Fibroblast of lung (primary cell): ENCODE measurements around the gene EXOC5. TPM values are rescaled to one million over a fixed set of nuclear protein-coding genes. Genes with fewer than 3 reads are reported as not detected.
"Not testable (repeated sequence)": the region's sequence is repeated elsewhere in the genome, so short reads cannot be mapped to it uniquely, and the experiment has no call there.

Experiments used
- DNase-seq, 2 donors: peaks; one replicate each; pipeline versions ENCODE4 v3.0.0 to v3.0.0-alpha.2; 2010; ENCODE audit warnings: low read depth in 2 of 2
- H2AFZ ChIP-seq: 2 replicates; pipeline ENCODE4 v1.5.1; 2012; ENCODE audit warnings: low read length, control low read depth, inconsistent platforms
- H3K27ac ChIP-seq: 2 replicates; pipeline ENCODE4 v1.5.1; 2011; ENCODE audit warnings: low read length, control low read depth; ENCODE audit not compliant: insufficient read depth
- H3K27me3 ChIP-seq: 2 replicates; pipeline ENCODE4 v1.5.1; 2011; ENCODE audit warnings: mild to moderate bottlenecking, low read length; ENCODE audit not compliant: control insufficient read depth, insufficient read depth
- H3K36me3 ChIP-seq: 2 replicates; pipeline ENCODE4 v1.5.1; 2011; ENCODE audit warnings: low read length; ENCODE audit not compliant: control insufficient read depth, insufficient read depth
- H3K4me1 ChIP-seq: 2 replicates; pipeline ENCODE4 v1.5.1; 2011; ENCODE audit warnings: low read length; ENCODE audit not compliant: control insufficient read depth, insufficient read depth; ENCODE audit errors: extremely low read depth
- H3K4me2 ChIP-seq: 2 replicates; pipeline ENCODE4 v1.5.1; 2011; ENCODE audit warnings: low read length, control low read depth; ENCODE audit not compliant: insufficient read depth; ENCODE audit errors: extremely low read depth
- H3K4me3 ChIP-seq, 4 experiments: fragments of 200-600 bp in 1 of 4; sonication (generic) in 1 of 4; replicated peaks in 1 of 4; 2 replicates each; pipeline ENCODE4 v1.5.1; 2011 to 2016; ENCODE audit warnings: low read length in 4 of 4, low read depth in 3 of 4, mild to moderate bottlenecking in 3 of 4, control low read depth in 2 of 4, inconsistent platforms in 1 of 4, mixed read lengths in 1 of 4; ENCODE audit not compliant: insufficient read depth in 1 of 4; ENCODE audit errors: control extremely low read depth in 1 of 4
- H3K79me2 ChIP-seq: 2 replicates; pipeline ENCODE4 v1.5.1; 2012; ENCODE audit warnings: mild to moderate bottlenecking, low read length, inconsistent platforms; ENCODE audit not compliant: control insufficient read depth, insufficient read depth
- H3K9ac ChIP-seq: 2 replicates; pipeline ENCODE4 v1.5.1; 2011; ENCODE audit warnings: mild to moderate bottlenecking, low read length, control low read depth; ENCODE audit not compliant: insufficient read depth
- H3K9me3 ChIP-seq: 2 replicates; pipeline ENCODE4 v1.5.1; 2012; ENCODE audit warnings: low read depth, low read length; ENCODE audit not compliant: control insufficient read depth, insufficient read depth
- H4K20me1 ChIP-seq: 2 replicates; pipeline ENCODE4 v1.5.1; 2011; ENCODE audit warnings: low read length; ENCODE audit not compliant: control insufficient read depth, insufficient read depth; ENCODE audit errors: extremely low read depth
- CTCF ChIP-seq, 2 donors: IDR thresholded peaks in 1 of 2; conservative IDR thresholded peaks in 1 of 2; 1 replicate in 1 of 2; 2 replicates in 1 of 2; pipeline ENCODE4 v1.5.1; 2011 to 2012; ENCODE audit warnings: low read length in 2 of 2, control low read depth in 1 of 2, inconsistent platforms in 1 of 2, low read depth in 1 of 2, mild to moderate bottlenecking in 1 of 2
- EZH2 ChIP-seq: IDR thresholded peaks from 2 replicates; pipeline ENCODE4 v1.5.1; 2012; ENCODE audit warnings: low read length, control low read depth, mild to moderate bottlenecking; ENCODE audit errors: missing control alignments
- polyA plus RNA-seq, 2 donors: library from polyadenylated mRNA; depleted of rRNA in 1 of 2; stranded (reverse) in 1 of 2; unstranded in 1 of 2; fragments of >200 nt; gene quantifications; 2 replicates each; pipeline ENCODE4 v1.2.1, GENCODE V29; 2011 to 2012; ENCODE audit warnings: missing spikeins in 1 of 2
- total RNA-seq: library from RNA; depleted of rRNA; stranded (reverse); fragments of >200 nt; gene quantifications from 2 replicates; pipeline ENCODE4 v1.2.1, GENCODE V29; 2014

Gene EXOC5
- total and polyA plus RNA-seq, 2 donors (not counting 1 experiment from before 2014, with no cell fraction given) = 38.0 to 84.0 TPM

GRCh38 chr14:57261604-57262003 is 7.1 kb downstream of the EXOC5 start:
- H3K27me3 ChIP-seq = no peaks in the 10 kb centered on the region
- no peak overlapping the region for H3K4me3 ChIP-seq
- no peak overlapping the region for H2AFZ ChIP-seq
- no peaks in the 10 kb centered on the region for H3K9me3 ChIP-seq
- no peaks in the 10 kb centered on the region for H3K4me1 ChIP-seq
- no peak overlapping the region for H3K9ac ChIP-seq
- H3K4me2 ChIP-seq = no peak overlapping the region
- TF ChIP-seq CTCF (conservative IDR thresholded peaks at IDR 0.05 in 1 of 2, IDR thresholded peaks at IDR 0.05 in 1 of 2; ENCODE audit: low read depth in 1 of 2, low read length in 2 of 2) (no peak), EZH2 (no peak)
- H3K27ac ChIP-seq = no peak overlapping the region
- H4K20me1 ChIP-seq = no peaks in the 10 kb centered on the region
- no peak for DNase-seq
- H3K79me2 ChIP-seq = peaks cover 77% of the 10 kb centered on the region
- no peaks in the 10 kb centered on the region for H3K36me3 ChIP-seq

GRCh38 chr14:57259672-57260071 is 9.0 kb downstream of the EXOC5 start:
- TF ChIP-seq CTCF (conservative IDR thresholded peaks at IDR 0.05 in 1 of 2, IDR thresholded peaks at IDR 0.05 in 1 of 2; ENCODE audit: low read depth in 1 of 2, low read length in 2 of 2) = no peak
- TF ChIP-seq EZH2 = no peak
- Histone ChIP-seq H4K20me1 (peaks cover 2% of the 10 kb centered on the region), H3K27me3 (no peaks in the 10 kb centered on the region), H3K9me3 (no peaks in the 10 kb centered on the region), H3K4me1 (no peaks in the 10 kb centered on the region), H3K4me2 (no peak overlapping the region), H3K36me3 (no peaks in the 10 kb centered on the region), H3K4me3 (no peak overlapping the region), H2AFZ (no peak overlapping the region), H3K27ac (no peak overlapping the region), H3K79me2 (peaks cover 78% of the 10 kb centered on the region), H3K9ac (no peak overlapping the region)
- DNase-seq = no peak

- H2AFZ ChIP-seq, H3K27ac ChIP-seq, DNase-seq, H3K27me3 ChIP-seq, H3K36me3 ChIP-seq, H3K4me3 ChIP-seq, H3K4me2 ChIP-seq, H3K9ac ChIP-seq, H3K9me3 ChIP-seq, H3K4me1 ChIP-seq, H4K20me1 ChIP-seq: not testable (repeated sequence)
- peaks cover 74% of the 10 kb centered on the region for H3K79me2 ChIP-seq
Measured at GRCh38 chr14:57258221-57258620, 10.5 kb downstream of the EXOC5 start.
